H1 (cell line): ENCODE data around the gene SLC30A5. TPM values are rescaled to one million over a fixed set of nuclear protein-coding genes. Genes with fewer than 3 reads are reported as not detected.

Experiments
- RAD21 ChIP-seq, 2 experiments: IDR thresholded peaks in 1 of 2; conservative IDR thresholded peaks in 1 of 2; 2 replicates each; pipeline ENCODE4 v1.6.1; 2011; ENCODE audit warnings: low read depth in 2 of 2, low read length in 2 of 2, improper control_type of control experiment in 1 of 2, inconsistent platforms in 1 of 2, mild to moderate bottlenecking in 1 of 2, moderate library complexity in 1 of 2
- polyA plus RNA-seq, 7 experiments: library from polyadenylated mRNA; depleted of rRNA in 3 of 7; stranded (reverse) in 5 of 7; unstranded in 2 of 7; fragments of >200 nt in 5 of 7; fragments of 200-250 nt in 2 of 7; gene quantifications; 1 replicate in 5 of 7; 2 replicates in 1 of 7; 4 replicates in 1 of 7; pipeline versions ENCODE4 v1.2.1 to v1.2.3, GENCODE V29; 2011 to 2013; ENCODE audit warnings: missing spikeins in 2 of 7, mixed read lengths in 2 of 7
- total RNA-seq: library from RNA; stranded (reverse); fragmentation: NEBNext Ultra II Directional; extraction: Animal tissue kit (Norgen Biotek cat#: 25700); gene quantifications from 2 replicates; pipeline ENCODE4 v1.2.1, GENCODE V29; 2021

SLC30A5 gene
- total and polyA plus RNA-seq, 2 of the 8 experiments (the other 6 are each of a cell fraction or from before 2014, with no cell fraction given), result 31.0 to 43.5 TPM

DNA sequence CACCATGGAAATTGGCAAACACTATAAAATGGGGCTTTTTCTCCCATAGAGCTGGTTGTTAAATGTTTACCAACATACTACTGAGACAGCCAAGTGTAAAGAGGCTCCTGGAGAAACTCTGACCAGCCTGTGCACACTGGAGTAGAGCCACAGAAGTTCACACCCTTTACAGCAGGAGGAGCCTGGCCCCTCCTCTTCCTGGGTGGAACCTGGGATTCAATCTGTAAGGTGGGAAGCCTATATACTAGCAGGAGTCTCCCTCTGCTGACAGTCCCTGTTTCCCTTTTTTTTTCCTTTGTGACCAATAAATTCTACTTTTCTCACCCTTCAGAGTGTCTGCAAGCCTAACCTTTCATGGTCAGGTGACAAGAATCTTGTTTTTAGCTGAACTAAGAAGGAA is 10.4 kb upstream of the SLC30A5 start (continued):
- peak; percentile 56 to 57 for TF ChIP-seq RAD21 (IDR thresholded peaks at IDR 0.05 in 1 of 2, conservative IDR thresholded peaks at IDR 0.05 in 1 of 2; ENCODE audit: low read depth in 2 of 2, low read length in 2 of 2)
